GM04503 (cell line): ENCODE data around the gene MYOG.
A peak's percentile ranks its signal among the peaks of the same experiment; 100 is the strongest.

Experiments used
- DNase-seq: peaks from one replicate; pipeline ENCODE4 v3.0.0-alpha.2; 2012; ENCODE audit warnings: low read depth

The MYOG gene

GRCh38 chr1:203046984-203047630 lies 38.7 kb downstream of the MYOG start:
- peak; percentile 56 for DNase-seq

DNA sequence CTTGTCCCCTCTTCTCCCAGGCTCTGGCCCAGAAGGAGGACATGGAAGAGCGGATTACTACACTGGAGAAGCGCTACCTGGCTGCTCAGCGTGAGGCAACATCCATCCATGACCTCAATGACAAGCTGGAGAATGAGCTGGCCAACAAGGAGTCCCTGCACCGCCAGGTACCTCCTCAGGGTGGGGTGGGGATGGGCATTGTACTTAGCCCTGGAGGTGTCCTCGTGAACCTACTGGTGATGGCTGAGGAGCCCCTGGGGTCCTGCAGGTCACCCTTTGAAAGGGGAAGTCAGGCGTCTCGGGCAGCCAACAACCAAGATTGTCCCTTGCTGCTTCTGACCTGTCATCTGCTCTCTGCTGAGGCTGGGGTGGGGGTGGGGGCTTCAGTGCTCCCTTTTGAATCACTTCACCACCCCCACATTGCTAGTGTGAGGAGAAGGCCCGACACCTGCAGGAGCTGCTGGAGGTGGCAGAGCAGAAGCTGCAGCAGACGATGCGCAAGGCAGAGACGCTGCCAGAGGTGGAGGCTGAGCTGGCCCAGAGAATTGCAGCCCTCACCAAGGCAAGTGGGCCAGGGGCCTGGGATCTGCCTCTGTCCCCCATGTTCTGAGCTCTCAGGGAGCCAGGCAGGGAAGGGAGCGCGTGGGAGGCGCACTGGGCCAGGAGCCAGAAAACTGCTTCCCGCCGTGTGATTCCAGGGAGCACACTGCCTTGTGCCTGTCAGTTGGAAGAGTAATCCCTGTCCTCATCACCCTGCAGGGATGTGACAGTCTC lies 39.8 kb downstream of the MYOG start:
- no peak for DNase-seq

- DNase-seq, result no peak
Observed at GRCh38 chr1:203045336-203045735, 40.5 kb downstream of the MYOG start.

GRCh38 chr1:203044546-203045250 lies 41.1 kb downstream of the MYOG start:
- DNase-seq, result no peak

DNA sequence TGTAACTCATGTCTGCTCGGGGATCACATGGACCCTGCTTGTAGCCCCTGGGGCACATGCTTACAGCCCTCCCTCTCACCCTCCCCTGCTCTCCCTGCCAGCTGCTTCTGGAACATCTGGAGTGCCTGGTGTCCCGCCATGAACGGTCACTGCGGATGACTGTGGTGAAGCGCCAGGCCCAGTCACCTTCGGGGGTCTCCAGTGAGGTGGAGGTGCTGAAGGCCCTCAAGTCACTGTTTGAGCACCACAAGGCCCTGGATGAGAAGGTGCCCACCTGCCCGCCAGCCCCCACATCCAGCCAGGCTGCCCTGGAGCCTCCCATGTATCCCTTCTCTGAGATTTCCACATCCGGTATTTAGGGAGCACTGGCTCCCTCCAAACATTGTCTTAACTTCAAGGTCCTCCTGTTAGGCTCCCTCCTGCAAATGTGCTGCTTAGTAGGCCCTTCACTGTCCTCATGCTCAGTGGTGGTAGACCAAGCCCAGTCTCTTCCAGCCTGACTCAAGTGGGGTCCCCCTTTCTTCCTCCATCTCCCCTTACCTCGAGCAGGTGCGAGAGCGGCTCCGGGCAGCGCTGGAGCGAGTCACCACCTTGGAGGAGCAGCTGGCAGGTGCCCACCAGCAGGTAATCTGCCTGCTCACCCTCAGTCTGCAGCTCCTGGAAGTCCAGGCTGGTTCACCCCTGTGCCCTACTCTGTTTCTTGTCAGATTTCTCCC lies 41.8 kb downstream of the MYOG start:
- no peak for DNase-seq

GRCh38 chr1:203041351-203041932 lies 44.4 kb downstream of the MYOG start:
- no peak for DNase-seq

GRCh38 chr1:203040513-203041275 lies 45.1 kb downstream of the MYOG start:
- no peak for DNase-seq

DNA sequence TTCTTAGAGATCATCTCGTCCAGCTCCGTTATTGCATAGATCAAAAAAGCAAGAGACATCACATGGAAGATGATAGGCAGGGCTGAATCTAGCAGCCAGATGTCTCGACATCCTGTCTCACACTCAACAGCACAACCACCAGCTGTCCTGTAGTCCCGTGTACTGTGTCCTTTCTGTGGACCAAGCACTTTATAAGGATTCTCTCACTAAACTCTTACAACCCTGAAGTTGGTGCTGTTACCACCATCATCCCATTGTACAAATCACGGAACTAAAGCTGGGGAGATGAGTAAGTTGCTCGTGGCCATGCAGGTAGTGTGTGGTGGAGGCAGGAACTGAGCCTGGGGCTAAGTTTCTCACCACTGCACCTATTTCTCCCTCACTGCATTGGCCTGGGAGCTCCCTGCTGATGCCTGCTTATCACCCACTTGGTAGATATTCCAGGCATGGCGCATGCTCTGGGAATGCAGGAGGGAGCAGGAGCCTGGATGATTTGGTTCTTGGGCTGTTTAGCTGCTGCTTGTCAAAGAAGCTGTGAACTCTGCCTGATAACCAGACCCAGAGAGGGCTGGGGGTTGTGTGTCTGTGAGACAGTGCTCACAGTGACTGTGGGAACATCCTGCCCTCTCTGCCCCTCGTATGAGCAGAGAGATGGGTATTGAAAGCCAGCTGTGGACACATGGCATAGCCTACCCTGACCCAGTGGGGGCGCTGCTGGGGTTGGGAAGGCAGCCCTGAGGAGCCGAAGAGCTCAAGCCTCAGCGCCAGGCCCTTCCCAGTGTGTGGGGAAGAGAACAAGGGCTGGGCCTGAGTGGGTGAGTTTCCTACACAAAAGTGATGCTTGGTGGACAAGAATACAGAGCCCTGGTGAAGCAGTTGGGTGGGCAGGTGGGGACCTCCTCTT lies 46.0 kb downstream of the MYOG start:
- no peak for DNase-seq

DNA sequence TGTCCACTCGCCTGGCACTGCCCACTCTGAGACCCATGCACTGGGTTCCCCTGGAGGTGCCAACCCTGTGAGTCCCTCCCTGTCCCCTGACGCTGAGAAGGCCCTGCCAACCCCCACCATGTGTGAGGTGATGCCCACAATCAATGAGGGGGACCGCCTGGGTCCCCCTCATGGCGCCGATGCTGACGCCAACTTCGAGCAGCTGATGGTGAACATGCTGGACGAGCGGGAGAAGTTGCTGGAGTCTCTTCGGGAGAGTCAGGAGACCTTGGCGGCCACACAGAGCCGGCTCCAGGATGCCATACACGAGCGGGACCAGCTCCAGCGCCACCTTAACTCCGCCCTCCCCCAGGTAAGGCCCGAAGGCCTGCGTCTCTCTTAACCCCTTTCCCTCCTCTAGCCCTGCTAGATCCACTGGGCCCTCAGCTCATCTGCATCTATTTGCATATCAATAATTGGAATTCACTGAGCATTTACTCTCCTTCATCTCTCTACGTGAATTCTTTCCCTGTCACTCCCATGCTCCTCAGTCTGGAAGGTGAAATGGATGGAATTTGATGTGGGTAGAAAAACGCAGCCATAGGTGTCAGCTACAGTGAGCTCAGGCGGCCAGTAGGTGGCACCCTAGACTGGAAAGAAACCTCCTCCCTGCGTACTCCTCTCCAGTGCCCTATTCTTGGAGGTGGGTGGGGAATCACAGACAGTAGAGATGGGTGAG lies 46.8 kb downstream of the MYOG start:
- DNase-seq, result peak; percentile 24

- peak; percentile 69 for DNase-seq
Observed at GRCh38 chr1:203038217-203038741, 47.5 kb downstream of the MYOG start.

- DNase-seq, result no peak
Observed at GRCh38 chr1:203037509-203038190, 48.2 kb downstream of the MYOG start.

GRCh38 chr1:203036537-203036936 lies 49.3 kb downstream of the MYOG start:
- DNase-seq, result no peak

- DNase-seq, result no peak
Observed at GRCh38 chr1:203036135-203036534, 49.7 kb downstream of the MYOG start.

DNA sequence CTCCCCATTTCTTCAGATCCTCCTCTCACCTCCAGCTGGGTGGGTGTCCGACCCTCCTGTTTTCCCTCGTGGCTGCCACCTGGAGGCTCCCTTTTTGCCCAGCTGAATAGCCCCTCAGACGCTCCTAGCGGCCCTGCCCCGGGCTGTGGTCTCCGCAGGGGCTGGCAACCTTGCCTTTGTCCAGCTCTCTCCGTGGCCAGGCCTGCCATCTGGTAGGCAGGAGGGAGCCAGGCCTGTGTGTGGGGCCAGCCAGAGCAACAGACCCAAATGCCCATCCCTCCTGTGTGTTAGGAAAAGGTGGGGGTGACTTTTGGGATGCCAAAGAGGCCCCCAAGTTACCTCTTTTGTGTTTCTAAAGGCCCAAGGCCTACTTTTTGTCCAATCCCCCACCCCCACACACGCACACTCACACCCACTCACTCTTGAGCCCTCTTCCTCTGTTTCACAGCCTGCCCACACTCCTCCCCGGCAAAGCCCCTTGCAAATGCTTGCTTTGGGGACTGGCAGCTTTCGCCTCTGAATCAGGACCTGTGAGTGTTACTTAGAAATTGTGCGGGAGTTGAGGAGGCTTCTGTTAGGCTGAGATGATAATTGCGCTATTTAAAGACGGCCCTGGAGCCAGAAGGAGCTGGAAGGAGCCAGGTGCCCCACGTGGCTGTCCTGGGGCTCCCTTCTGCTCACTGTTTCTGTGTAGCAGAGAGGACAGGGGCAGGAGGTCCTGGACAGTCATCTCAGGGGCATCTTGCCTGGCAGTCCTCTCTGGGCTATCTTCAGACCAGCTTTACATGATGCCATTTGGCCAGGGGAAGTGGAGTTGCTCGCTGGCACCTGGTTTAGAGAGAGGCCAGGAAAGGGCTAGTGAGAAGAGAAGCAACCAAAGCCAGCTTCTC lies 50.5 kb downstream of the MYOG start:
- no peak for DNase-seq

DNA sequence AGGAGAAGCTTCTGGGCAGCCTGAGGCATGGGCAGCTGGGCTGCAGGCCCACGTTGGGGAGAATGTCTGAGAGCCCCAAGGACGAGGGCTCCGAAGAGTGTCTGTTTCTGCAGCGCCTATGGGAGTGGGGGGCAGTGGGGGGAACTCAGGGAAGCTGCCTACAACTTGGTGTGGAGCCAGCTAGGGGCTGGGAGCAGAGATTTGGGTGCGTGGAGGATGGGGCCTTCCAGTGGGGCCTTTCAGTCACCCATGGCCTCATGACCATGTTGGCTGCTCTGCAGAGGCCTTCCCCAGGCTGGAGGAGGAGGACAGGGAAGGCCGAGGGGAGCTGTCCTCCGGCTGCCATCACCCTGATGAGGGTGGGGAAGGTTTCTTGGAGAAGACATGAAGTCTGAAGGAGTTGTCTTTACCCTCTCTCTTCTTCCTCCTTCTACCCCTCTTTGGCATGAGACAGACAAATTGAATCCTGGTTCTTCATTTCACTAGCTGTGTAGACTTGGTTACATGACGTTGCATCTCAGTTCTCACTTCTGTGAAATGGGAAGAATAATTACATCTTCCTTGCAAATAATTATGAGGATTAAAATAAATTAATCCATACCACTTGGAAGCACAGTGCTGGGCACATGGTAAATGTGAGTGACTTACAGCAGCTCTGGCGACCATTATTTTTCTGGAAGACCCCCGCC lies 51.2 kb downstream of the MYOG start:
- DNase-seq, result no peak

- no peak for DNase-seq
Observed at GRCh38 chr1:203033917-203034316, 51.9 kb downstream of the MYOG start.

DNA sequence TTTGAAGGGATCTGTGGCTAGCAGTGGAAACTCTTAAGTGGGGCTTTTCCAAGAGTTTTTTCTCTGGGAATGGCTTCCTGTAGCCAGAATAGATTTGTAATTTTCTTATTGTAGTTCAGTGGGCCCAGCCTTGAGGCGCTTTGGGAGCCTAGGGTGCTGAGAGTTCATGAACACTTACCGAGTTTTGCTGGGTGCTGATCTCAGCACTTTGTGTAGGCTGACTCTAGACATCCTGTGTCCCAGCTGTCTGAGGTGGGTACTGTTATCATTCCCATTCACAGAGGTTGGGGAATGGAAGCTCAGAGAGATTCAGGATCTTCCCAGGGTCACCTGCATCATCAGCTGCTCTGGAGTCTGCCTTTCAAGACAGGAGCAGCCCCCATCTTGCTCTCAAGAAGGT lies 52.5 kb downstream of the MYOG start:
- no peak for DNase-seq
